GM12801 (cell line): ENCODE data around the gene MCM5.

Source experiments
- TF ChIP-seq, protein P1 (sequence below): IDR thresholded peaks from one replicate; pipeline ENCODE4 v1.5.1; 2011; ENCODE audit warnings: control low read depth; ENCODE audit not compliant: insufficient read length; ENCODE audit errors: extremely low read depth

The MCM5 gene

DNA sequence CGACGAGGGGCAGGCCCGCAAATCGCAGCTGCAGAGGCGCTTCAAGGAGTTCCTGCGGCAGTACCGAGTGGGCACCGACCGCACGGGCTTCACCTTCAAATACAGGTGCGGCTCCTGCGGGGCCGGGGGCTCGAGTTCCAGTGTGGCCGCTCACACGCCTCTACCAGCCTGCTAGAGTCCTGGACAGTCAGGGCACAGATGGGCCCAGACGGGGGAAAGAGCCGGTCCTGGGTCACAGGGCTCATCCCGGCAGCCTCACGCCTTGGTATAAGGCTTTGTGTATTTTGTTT, 506 bp downstream of the MCM5 start:
- TF ChIP-seq, protein P1, sequence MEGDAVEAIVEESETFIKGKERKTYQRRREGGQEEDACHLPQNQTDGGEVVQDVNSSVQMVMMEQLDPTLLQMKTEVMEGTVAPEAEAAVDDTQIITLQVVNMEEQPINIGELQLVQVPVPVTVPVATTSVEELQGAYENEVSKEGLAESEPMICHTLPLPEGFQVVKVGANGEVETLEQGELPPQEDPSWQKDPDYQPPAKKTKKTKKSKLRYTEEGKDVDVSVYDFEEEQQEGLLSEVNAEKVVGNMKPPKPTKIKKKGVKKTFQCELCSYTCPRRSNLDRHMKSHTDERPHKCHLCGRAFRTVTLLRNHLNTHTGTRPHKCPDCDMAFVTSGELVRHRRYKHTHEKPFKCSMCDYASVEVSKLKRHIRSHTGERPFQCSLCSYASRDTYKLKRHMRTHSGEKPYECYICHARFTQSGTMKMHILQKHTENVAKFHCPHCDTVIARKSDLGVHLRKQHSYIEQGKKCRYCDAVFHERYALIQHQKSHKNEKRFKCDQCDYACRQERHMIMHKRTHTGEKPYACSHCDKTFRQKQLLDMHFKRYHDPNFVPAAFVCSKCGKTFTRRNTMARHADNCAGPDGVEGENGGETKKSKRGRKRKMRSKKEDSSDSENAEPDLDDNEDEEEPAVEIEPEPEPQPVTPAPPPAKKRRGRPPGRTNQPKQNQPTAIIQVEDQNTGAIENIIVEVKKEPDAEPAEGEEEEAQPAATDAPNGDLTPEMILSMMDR, result no peak

DNA sequence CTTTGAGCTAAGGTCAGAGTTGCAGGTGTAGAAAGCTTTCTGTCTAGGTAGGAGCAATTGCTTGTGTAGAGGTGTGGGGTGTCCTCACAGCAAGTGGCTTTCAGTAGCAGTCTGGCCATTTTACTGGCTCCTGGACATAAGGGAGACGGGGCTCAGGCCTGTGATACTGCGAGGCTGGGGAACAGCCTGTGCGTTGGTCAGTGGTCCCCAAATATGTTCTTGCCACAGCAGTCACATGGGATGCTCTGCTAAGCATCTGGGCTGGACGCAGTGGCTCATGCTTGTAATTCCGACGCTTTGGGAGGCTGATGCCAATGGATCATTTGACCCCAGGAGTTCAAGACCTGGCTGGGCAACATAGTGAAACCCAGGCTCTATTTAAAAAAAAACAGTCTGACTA, 1.9 kb downstream of the MCM5 start:
- TF ChIP-seq, protein P1, result no peak

DNA sequence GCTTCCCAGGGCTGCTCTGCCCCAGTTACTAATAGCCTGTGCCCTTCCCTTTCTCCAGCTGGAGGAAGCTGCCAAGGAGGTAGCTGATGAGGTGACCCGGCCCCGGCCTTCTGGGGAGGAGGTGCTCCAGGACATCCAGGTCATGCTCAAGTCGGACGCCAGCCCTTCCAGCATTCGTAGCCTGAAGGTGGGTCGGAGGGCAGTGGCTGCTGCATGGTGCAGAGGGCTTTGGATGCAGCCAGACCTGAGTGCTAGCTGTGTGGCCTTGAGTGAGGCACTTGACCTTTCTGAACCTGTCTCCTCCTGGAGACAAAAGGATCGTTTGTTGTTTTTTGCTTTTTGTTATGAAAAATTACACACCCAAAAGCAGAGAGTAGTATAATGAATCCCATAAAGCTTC, 3.4 kb downstream of the MCM5 start:
- TF ChIP-seq, protein P1, result no peak

DNA sequence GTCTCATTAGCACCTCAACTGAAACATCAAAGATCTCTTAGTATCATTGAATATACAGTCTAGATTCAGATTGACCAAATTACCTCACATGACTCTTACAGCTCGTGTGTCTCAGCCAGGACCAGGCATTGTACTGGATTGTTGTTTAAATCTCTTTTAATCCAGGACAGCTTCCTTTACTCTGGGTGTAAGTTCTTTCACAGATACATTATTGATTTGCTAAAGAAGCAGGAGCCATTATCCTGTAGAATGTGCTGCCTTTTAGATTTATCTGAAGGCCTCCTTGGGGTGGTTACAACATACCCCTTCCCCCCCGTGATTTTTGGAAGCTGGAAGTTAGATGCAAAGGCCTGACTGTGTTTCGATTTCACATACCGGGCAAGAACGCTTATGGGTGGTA, 4.2 kb downstream of the MCM5 start:
- TF ChIP-seq, protein P1, result no peak

DNA sequence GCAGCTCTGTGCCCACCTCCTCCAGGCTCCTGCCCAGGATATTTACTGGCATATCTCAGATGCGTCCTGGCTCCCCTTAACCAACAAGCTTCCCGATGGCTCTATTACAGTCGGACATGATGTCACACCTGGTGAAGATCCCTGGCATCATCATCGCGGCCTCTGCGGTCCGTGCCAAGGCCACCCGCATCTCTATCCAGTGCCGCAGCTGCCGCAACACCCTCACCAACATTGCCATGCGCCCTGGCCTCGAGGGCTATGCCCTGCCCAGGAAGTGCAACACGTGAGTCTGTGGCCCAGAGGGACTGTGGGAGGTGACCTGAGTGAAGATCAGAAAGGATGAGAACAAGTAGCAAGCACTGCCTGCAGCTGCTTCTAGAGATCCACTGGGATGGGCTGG, 6.5 kb downstream of the MCM5 start:
- TF ChIP-seq, protein P1, result no peak

DNA sequence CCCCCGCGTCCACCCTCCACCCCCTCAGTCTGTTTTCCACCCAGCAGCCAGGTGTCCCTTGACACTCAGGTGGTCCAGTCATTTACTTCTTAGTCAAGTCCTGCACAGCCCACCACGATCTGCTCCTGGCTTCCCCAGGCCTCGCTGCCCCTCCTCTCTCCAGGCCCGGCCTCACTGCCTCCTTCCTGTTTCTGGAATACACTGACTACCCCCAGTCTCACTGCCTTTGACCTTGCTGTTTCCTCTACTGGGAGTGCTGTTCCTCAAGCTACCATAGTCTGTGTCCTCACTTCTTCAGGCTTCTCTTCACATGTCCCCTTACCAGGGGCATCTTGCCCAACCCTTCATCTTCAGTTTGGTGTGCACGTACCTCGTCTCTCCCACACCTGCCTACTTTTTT, 7.4 kb downstream of the MCM5 start:
- TF ChIP-seq, protein P1, result no peak

DNA sequence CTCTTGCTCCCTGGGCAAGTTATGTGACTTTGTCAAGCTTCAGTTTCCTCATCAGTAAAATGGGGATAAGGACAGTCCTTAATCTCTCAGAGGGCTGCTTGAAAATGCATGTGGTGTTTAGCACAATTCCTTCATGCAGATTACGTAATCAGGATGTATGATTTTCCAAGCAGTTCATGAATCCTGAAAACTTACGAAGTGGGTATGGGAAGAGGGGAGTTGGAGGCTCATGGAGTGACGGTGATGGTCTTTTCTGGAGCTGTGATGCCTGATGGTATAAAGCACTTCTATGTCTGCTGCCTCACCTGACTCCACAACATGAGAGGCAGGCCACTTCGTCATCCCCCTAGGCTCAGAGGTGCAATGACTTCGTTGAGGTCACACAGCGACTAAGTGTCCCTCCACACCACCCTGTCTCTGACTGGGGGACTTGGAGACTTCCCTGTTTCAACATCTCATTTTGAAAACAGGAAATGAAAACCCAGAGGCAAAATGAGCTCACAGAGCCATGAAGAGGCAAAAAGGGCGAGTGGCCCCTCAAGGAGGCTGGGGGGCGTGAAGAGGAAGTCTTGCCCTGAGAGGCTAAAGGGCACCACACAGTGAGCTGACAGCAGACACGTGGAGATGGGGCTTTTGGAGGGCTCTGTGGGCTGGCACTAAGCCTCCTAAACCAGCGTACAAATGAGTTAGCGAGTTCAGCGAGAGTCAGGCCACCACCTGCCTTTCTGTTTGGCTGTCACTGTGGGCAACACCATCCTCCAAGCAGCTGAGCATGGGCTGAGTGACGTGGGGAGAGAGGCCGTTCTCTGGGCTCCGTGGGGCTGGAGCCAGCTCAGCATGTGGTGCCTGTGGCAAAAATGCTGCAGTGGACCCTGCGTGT, 10.1 kb downstream of the MCM5 start:
- TF ChIP-seq, protein P1, result no peak
